Measurements from ENCODE around the gene NCOR2. TPM values are rescaled to one million over a fixed set of nuclear protein-coding genes. Genes with fewer than 3 reads are reported as not detected.
A peak's percentile ranks its signal among the peaks of the same experiment; 100 is the strongest.

NCOR2 gene
- total and polyA plus RNA-seq, 2 donors (not counting 1 experiment from before 2014, with no cell fraction given): 25.9 to 144 TPM

DNA sequence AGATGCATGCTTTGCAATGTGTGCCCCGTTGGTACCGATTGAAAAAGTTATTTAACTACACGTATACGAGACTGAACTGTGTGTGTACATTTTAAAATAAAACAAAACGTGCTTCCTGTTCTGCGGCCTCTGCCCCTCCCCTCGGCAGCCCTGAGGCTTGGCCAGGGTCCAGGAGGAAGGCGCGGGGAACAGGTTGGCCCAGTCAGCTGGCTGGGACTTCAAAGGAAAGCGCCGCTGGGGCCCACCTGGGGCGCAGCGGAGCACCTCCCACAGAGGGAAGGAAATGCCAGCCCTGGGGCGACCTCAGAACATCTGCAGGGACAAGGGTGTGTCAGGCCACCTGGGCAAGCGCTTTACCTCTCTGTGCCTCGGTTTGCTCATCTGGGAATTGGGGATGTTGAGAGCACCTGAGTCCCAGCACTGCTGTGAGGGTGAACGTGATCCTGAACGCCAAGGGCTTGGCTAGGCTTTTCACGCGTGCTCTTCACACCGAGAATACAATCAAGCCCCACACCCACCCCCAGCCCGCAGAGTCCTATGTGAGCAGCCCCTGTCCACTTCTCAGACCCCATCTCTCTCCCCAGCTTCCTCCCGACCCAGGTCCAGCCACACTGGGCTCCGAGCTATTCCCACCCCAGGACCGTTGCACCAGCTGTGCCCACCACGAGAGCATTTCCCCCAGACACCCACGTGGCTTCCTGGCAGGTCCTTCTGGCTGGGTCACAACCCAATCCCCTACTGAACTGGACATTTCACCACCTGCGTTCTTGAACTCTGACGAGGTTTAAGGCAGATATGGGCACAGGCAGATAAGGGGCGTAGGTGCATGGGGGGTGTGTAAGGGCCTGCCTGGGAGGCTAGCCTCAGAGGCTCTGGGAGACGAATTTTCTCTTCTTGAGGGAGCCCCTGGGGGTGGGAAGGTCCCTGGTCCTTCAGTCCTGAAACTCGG, 41.9 kb upstream of the NCOR2 start:
- Histone ChIP-seq H2AFZ (ENCODE audit: insufficient read depth, low read depth, low read length, poor library complexity, severe bottlenecking) (peak overlapping the region; percentile 46), H4K20me1 (ENCODE audit: control insufficient read depth, insufficient read depth, low read length, poor library complexity, severe bottlenecking) (no peaks in the 10 kb centered on the region), H3K9ac (ENCODE audit: low read length) (peak overlapping the region; percentile 6), H3K4me3 (ENCODE audit: control extremely low read depth in 1 of 5, extremely low read depth in 1 of 5, insufficient read depth in 1 of 5, low read depth in 2 of 5, low read length in 4 of 5) (peak overlapping the region in 3 of 5 experiments; percentile 12 to 53 (median 23)), H3K27me3 (replicated peaks in 1 of 4; ENCODE audit: control extremely low read depth in 1 of 4, control insufficient read depth in 3 of 4, insufficient read depth in 4 of 4, low read length in 3 of 4) (peaks cover 0 to 4% (median 0%) of the 10 kb centered on the region in 4 experiments), H3K27ac (ENCODE audit: low read length in 2 of 2) (peak overlapping the region in 1 of 2 donors; percentile 8), H3K9me3 (ENCODE audit: control extremely low read depth in 1 of 3, control insufficient read depth in 2 of 3, insufficient read depth in 1 of 3, low read length in 2 of 3) (peaks cover 0 to 21% (median 5%) of the 10 kb centered on the region in 3 donors), H3K79me2 (ENCODE audit: control insufficient read depth, insufficient read depth, low read length) (no peaks in the 10 kb centered on the region), H3K4me1 (ENCODE audit: control insufficient read depth in 2 of 2, insufficient read depth in 2 of 2, low read length in 2 of 2) (peaks cover 29 to 30% of the 10 kb centered on the region in 2 donors), H3K36me3 (replicated peaks in 1 of 2; ENCODE audit: control extremely low read depth in 1 of 2, control insufficient read depth in 1 of 2, extremely low read depth in 1 of 2, insufficient read depth in 2 of 2, low read length in 1 of 2) (no peaks in the 10 kb centered on the region), H3K4me2 (replicated peaks; ENCODE audit: low read depth, low read length, poor library complexity, severe bottlenecking) (peak overlapping the region; percentile 73)
- Mint-ChIP-seq H3K27ac (peak overlapping the region; percentile 67), H3K4me1 (peaks cover 27% of the 10 kb centered on the region), H3K27me3 (peaks cover 10% of the 10 kb centered on the region), H3K9me3 (ENCODE audit: insufficient read depth) (no peaks in the 10 kb centered on the region), H3K4me3 (peak overlapping the region; percentile 62)
- DNase-seq (peak; percentile 81), ATAC-seq (ENCODE audit: low read depth) (peak; percentile 83)
- TF ChIP-seq, protein P1, sequence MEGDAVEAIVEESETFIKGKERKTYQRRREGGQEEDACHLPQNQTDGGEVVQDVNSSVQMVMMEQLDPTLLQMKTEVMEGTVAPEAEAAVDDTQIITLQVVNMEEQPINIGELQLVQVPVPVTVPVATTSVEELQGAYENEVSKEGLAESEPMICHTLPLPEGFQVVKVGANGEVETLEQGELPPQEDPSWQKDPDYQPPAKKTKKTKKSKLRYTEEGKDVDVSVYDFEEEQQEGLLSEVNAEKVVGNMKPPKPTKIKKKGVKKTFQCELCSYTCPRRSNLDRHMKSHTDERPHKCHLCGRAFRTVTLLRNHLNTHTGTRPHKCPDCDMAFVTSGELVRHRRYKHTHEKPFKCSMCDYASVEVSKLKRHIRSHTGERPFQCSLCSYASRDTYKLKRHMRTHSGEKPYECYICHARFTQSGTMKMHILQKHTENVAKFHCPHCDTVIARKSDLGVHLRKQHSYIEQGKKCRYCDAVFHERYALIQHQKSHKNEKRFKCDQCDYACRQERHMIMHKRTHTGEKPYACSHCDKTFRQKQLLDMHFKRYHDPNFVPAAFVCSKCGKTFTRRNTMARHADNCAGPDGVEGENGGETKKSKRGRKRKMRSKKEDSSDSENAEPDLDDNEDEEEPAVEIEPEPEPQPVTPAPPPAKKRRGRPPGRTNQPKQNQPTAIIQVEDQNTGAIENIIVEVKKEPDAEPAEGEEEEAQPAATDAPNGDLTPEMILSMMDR (IDR thresholded peaks at IDR 0.05): no peak
- no peak for TF ChIP-seq EZH2 (IDR thresholded peaks at IDR 0.05; ENCODE audit: borderline replicate concordance, insufficient read depth, low read depth, low read length, poor library complexity, severe bottlenecking)
- POLR2A ChIA-PET: interaction anchor here (0.7 kb wide), 1 partner anchor 17 kb away, joined by 3 read pairs; no protein-coding TSS in a partner anchor
- CTCF ChIA-PET: interaction anchor here (0.9 kb wide), 1 partner anchor 219 kb away, joined by 4 read pairs; no protein-coding TSS in a partner anchor
- intact Hi-C loops (cut with micrococcal nuclease): loop anchor here (1.0 kb wide), 1 partner anchor 42 kb away; the partner anchor contains the start of gene NCOR2
- 4% methylated on average over 27 of the region's 32 CpGs for WGBS (ENCODE audit: insufficient coverage)

Measured in B cell (primary cell).